KBM-7 (cell line): ENCODE data around the gene SUSD6.
A peak's percentile ranks its signal among the peaks of the same experiment; 100 is the strongest.
"Not testable (repeated sequence)": the region's sequence is repeated elsewhere in the genome, so short reads cannot be mapped to it uniquely, and the experiment has no call there.

Source experiments
- DNase-seq: peaks from one replicate; pipeline ENCODE4 v3.0.0-alpha.2; 2015
- in situ Hi-C: fragments of 300-500 bp; cut with MboI; formaldehyde crosslinking; loops from 2 replicates; pipeline ENCODE4 v1.14.3; 2020; ENCODE audit warnings: low sequenced_read_pairs, low pct_unique_long_range_greater_than_20kb, mixed read lengths

Gene SUSD6

DNA sequence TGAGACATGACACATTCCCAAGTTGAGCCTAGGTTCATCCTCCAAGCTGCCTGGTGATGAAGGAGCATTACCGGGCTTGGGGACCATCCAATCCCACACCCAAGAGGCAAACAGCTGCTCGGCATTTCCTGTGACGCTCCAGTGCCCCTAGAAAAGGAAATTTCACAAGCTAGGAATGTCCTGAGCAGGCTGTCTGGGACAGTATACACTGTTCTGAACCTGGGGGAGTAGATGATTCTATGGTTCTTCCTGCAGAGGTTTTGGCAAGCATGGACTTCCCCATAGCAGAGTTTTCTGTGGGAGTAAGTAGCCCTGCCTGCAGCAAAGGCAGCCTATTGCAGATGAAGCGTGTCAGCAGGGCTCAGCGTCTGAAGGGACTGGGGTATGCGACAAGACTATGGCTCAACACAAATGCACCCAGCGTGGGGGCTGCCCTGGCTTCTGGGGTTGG lies 108.1 kb downstream of the SUSD6 start:
- in situ Hi-C loops: loop anchor here (10.0 kb wide), 1 partner anchor 115 kb away; no protein-coding TSS in a partner anchor
- DNase-seq: peak; percentile 90

DNA sequence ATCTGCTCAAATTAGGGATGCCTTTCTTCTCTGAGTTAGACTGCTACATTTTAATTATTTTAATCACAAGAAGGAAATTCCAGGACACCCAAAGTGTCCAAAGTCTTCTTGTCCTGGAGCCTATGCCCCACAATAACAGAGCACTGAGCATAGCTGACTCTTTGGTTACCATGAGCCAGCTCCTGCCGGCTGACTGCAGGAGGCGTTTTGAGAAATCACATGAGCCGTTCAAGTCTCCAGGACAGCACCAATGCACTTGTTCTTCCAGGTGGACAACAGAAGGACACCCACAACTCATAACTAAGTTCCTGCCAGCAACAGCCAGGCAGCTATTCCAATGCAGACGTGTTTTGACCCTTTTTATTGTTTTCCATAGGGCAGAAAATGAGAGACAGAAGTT lies 109.5 kb downstream of the SUSD6 start:
- no peak for DNase-seq
- in situ Hi-C loops: no loop called here

DNA sequence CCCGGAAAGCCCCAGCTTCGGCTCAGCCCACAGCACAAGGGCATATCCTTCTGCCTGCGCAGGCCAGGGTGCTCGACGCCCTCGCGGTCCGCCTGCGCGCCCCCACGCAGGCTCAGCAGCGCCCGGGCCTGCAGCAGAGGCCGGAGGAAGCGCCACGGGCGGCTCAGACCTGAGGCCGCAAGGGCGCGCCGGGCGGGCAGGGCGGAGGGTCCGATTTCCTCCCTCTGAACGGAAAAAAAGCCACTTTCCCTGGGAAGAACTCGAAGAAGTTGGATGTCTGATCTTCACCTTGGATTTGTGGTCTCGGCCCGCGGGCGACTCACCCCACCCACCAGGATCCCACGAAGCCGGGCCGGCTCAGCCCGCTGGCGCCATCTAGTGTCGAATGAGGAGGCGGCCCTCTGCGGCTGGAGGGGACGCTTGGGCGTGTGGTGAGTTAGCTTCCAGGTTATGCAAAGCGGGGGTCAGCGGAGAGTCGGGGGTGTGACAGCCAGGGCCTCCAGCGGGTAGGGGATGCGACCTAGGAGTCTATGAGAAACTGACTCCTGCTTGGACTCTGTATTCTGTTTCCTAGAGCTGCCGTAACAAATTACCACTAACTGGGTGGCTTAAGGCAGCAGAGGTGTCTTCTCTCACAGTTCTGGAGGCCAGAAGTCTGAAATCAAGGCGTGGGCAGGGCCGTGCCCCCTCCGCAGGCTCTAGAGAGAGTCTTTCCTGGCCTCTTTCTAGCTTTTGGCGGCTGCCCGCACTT lies 115.5 kb downstream of the SUSD6 start:
- in situ Hi-C loops: no loop called here
- DNase-seq: peak; percentile 84

DNA sequence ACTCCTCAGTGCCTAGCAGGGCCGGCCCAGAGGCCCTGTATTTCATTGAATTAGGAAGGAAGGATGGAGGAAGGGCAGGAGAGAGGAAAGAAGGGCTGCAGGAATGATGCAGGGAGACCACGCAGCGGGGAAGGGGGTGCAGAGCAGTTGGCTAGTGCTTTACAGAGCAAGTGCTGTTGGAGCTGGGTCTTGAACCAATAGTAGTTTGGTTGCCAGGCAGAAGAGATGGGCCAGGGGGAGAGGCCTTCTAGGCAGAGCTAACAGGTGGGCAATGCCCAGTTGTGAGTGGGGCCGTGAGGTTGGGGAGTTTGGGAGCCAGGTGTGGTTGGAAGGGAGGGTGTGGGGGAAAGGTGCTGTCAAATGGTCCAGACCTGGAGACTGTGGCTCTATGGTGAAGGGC lies 116.5 kb downstream of the SUSD6 start:
- no peak for DNase-seq
- in situ Hi-C loops: no loop called here

DNA sequence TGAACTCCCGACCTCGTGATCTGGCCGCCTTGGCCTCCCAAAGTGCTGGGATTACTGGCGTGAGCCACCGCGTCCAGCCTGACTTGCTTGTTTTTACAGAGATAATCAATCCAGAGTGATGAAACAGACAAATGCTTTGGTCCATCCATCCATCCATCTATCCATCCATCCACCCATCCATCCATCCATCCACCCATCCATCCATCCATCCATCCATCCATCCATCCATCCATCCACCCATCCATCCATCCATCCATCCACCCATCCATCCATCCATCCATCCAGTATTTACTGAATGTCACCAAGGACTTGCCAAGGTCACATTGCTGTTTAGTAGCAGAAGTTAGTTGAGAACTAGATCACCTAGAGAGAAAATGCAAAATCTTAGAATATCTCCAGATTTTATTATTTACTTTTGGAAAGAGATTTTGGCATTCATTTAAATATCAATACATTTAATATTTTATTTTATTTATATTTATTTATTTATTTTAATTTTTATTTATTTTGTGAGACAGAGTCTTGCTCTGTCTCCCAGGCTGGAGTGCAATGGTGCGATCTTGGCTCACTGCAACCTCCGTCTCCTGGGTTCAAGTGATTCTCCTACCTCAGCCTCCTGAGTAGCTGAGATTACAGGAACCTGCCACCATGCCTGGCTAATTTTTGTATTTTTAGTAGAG lies 120.7 kb downstream of the SUSD6 start:
- DNase-seq, in situ Hi-C loops: not testable (repeated sequence)

- DNase-seq, in situ Hi-C loops: not testable (repeated sequence)
Measured at GRCh38 chr14:69736405-69736804, 125.0 kb downstream of the SUSD6 start.

GRCh38 chr14:69741055-69741454 lies 129.7 kb downstream of the SUSD6 start:
- in situ Hi-C loops: no loop called here
- no peak for DNase-seq

GRCh38 chr14:69749956-69750355 lies 138.6 kb downstream of the SUSD6 start:
- no peak for DNase-seq
- in situ Hi-C loops: no loop called here

GRCh38 chr14:69750495-69750894 lies 139.1 kb downstream of the SUSD6 start:
- in situ Hi-C loops: no loop called here
- no peak for DNase-seq

DNA sequence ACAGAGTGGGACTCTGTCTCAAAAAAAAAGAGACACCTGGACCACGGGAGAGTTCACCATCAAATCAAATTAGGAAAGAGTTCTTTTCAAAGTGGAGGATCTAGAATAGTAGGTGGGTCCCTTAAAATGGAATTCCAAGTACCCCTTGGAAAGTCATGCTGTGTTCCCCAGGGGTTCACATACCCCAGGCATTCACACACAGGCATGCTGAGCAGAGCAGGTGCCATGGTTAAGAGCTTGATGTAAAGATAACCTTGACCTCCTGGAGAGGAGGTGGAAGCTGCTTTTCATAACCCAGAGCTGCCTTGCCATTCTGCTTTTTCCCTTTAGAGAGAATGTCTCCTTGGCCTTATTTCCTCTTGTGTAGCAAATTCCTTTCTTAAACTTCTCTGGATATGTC lies 141.4 kb downstream of the SUSD6 start:
- DNase-seq: no peak
- in situ Hi-C loops: no loop called here

GRCh38 chr14:69753860-69754259 lies 142.5 kb downstream of the SUSD6 start:
- in situ Hi-C loops: no loop called here
- no peak for DNase-seq

DNA sequence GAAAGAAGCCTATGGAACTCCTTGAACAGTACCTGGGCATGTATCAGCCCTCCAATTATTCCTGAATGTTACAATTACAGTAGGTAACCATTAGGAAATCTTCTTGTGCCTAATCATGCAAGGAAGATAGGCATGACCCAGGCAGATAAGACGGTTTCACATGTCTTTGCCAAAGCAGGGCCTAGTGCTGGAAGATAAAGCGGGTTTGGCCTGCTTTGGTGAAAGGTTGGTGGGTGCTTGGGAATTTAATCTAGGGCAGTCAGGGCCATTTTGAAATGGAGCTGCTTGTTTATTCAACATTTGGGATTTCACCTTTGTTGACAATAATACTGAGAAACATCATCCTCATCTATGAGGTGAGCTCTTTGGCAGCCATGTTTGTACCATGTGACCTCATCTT lies 143.1 kb downstream of the SUSD6 start:
- in situ Hi-C loops: no loop called here

DNA sequence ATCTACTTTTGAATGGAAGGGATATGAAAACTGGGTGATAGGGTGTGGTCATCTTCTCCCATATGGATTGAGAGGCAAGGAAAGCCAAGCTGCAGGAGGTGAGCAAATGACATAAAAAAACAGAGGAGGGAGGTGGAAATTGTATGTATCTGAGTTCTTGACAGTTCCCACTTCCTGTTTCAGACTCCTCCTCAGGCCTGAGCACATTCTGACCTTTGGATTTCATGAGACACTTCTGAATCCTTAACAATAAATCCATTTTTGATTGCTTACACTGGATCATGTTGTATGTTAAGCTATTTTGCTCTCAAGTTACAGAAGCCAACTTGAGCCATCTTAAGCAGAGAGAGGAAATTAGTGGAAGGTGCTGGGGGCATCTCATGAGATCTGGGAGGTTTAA lies 143.9 kb downstream of the SUSD6 start:
- DNase-seq: no peak
- in situ Hi-C loops: no loop called here

More for the DNA sequence above, 143.1 kb downstream of the SUSD6 start:
- DNase-seq: no peak

DNA sequence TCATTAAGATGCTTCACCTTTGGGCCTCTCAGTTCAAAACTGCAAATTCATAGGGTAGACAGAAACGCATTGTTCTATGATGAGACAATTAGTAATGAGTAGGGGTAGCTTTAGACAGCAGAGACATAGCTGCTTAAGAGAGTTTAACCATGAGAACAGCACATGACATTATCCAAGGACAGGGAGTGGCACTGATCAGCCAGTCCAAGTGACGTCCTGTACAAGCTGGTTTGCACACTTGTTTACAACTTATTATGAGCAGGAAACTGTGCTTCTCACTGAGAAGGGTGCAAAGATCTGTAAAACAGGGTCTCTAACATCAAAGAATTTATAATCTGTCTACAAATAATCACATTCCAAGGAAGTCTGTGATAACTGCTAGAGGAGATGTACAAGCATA lies 144.4 kb downstream of the SUSD6 start:
- no peak for DNase-seq
- in situ Hi-C loops: no loop called here

GRCh38 chr14:69756298-69756697 lies 144.9 kb downstream of the SUSD6 start:
- no peak for DNase-seq
- in situ Hi-C loops: no loop called here

DNA sequence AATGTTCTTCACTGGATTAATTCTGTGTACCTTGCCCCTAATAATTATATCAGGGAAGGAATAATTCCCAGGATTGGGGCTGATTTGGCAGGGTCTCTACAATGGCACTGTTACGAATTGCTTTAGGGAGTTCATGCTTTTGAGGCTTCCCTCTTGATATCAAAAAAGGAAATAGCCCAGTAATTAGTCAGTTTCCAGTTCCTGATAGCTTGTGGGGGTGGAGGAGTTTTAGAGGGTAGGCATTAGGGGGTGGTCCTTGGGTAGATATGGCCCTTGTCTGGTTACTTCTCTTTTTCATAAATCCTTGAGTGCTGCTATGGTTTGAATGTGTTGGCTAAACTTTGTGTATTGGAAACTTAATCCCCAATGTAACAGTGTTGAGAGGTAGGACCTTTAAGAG lies 149.4 kb downstream of the SUSD6 start:
- in situ Hi-C loops: no loop called here
- DNase-seq: peak; percentile 65

- in situ Hi-C loops: no loop called here
- no peak for DNase-seq
Measured at GRCh38 chr14:69763761-69764510, 152.5 kb downstream of the SUSD6 start.
